ENCODE results near the gene LIN28B. TPM values are rescaled to one million over a fixed set of nuclear protein-coding genes. Genes with fewer than 3 reads are reported as not detected.
A peak's percentile ranks its signal among the peaks of the same experiment; 100 is the strongest.
"Not testable (repeated sequence)": the region's sequence is repeated elsewhere in the genome, so short reads cannot be mapped to it uniquely, and the experiment has no call there.

LIN28B gene
- total RNA-seq, 1 donor from 2014 or later: not detected

GRCh38 chr6:105045526-105045925 is 88.6 kb downstream of the LIN28B start:
- intact Hi-C loops (cut with micrococcal nuclease): no loop called here
- no peak for DNase-seq

GRCh38 chr6:105051941-105052471 is 95.1 kb downstream of the LIN28B start:
- no peak for DNase-seq
- no peak for ATAC-seq

More at GRCh38 chr6:105045526-105045925, 88.6 kb downstream of the LIN28B start:
- ATAC-seq: no peak

GRCh38 chr6:105056646-105057045 is 99.7 kb downstream of the LIN28B start:
- intact Hi-C loops (cut with micrococcal nuclease): no loop called here
- no peak for DNase-seq
- ATAC-seq: no peak

More at GRCh38 chr6:105051941-105052471, 95.1 kb downstream of the LIN28B start:
- intact Hi-C loops (cut with micrococcal nuclease): no loop called here

DNA sequence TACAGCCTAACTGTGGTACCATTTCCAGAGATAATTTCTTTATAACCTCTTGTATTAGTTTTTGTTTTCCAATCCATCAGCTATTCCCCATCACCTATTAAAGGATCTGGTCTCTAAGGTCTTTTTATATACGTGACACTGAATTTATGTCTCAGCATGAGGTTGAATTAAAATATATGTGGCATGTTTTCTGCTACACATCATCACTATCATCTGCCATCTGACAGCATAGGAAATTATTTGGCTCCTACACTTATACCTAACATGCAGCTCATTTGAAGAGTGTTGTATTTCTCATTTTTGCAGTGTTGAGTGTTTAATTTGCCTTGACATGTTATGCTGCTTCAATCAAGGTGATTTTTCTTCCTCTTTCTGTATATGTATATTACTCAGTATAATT is 100.3 kb downstream of the LIN28B start:
- ATAC-seq: no peak
- no peak for DNase-seq
- intact Hi-C loops (cut with micrococcal nuclease): no loop called here

- ATAC-seq (no peak), DNase-seq (no peak)
Observed at GRCh38 chr6:105058316-105058715, 101.4 kb downstream of the LIN28B start.

DNA sequence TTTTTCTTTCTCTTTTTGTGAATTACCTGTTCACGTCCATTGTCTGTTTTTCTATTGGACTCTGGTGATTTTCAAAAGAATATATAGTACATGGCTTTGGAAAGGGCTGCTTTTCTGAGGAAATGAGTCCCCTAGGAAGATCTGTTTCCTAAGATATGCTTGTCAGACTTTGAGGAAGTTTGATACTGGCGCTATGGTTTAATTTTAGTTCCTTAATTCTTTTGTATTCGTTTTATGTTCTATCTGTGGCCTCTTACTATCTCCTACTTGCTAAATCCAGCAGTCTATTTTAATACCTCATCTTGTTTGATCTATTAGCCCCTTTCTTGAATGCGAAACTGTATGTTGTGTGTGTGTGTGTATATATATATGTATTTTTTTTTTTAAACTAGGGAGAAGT is 101.9 kb downstream of the LIN28B start:
- no peak for DNase-seq
- no peak for ATAC-seq
- intact Hi-C loops (cut with micrococcal nuclease): no loop called here

More at GRCh38 chr6:105058316-105058715, 101.4 kb downstream of the LIN28B start:
- intact Hi-C loops (cut with micrococcal nuclease): no loop called here

DNA sequence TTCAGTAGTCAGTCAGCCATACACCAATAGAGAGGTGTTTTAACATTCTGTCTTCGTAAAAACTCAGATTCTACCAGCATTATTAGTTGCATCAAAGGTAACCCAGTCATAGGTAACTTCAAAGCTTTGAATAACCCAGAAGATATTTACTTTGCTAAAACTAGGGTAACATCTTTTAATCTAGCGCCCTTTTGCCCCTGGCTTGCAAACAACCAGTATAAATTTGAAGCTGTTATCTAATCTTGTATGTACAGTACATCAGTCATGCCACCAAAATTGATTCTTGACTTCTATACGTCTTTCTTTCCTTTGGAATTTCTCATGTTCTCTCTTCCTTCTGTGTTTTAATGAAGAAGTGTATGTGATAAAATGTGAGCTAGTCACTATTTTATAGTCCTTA is 109.3 kb downstream of the LIN28B start:
- ATAC-seq: no peak
- no peak for DNase-seq
- intact Hi-C loops (cut with micrococcal nuclease): no loop called here

GRCh38 chr6:105066836-105067235 is 109.9 kb downstream of the LIN28B start:
- DNase-seq: no peak

DNA sequence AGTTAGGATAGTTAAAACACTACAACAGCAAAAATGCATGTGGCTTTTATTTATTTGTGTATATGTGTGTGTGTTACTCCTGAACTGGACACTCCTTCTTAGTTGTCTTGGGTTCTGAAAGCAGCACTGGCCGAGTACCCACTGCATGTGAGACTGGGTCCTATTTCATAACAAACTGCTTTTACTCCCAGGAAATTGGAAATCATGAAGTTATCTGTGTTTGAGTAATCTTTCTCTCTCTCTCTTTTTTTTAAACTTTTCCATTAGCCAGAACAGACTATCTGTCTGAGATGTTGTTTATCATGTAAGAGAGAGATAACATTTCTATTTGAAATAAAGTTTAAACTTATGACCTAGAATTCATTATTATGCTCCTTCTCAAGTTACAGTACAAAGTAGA is 110.4 kb downstream of the LIN28B start:
- intact Hi-C loops (cut with micrococcal nuclease): no loop called here
- DNase-seq: no peak
- ATAC-seq: no peak

More at GRCh38 chr6:105066836-105067235, 109.9 kb downstream of the LIN28B start:
- intact Hi-C loops (cut with micrococcal nuclease): no loop called here
- no peak for ATAC-seq

GRCh38 chr6:105068407-105068806 is 111.5 kb downstream of the LIN28B start:
- intact Hi-C loops (cut with micrococcal nuclease): no loop called here
- no peak for ATAC-seq

GRCh38 chr6:105069821-105070445 is 113.0 kb downstream of the LIN28B start:
- no peak for ATAC-seq
- intact Hi-C loops (cut with micrococcal nuclease): no loop called here

More at GRCh38 chr6:105068407-105068806, 111.5 kb downstream of the LIN28B start:
- DNase-seq: no peak

DNA sequence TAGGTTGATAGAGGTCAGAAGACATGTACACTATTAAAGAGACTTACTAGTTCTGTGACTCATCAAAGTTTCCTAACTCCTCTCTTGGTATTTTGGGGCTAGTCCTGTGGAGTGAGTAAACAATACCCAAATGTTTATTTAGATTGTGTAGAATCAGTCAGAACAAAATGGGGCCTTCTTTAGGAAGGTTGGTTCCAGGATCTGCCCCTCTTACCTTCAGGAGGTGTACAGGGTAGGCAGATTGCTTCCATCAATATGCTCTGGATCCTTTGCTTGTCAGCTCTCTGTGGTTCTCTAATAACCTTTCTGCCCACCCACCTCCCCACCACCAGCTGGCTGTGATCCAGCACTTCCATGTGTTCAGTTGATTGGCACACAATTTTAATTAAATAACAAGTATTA is 115.9 kb downstream of the LIN28B start:
- ATAC-seq (no peak), DNase-seq (no peak)
- intact Hi-C loops (cut with micrococcal nuclease): no loop called here

More at GRCh38 chr6:105069821-105070445, 113.0 kb downstream of the LIN28B start:
- DNase-seq: no peak

DNA sequence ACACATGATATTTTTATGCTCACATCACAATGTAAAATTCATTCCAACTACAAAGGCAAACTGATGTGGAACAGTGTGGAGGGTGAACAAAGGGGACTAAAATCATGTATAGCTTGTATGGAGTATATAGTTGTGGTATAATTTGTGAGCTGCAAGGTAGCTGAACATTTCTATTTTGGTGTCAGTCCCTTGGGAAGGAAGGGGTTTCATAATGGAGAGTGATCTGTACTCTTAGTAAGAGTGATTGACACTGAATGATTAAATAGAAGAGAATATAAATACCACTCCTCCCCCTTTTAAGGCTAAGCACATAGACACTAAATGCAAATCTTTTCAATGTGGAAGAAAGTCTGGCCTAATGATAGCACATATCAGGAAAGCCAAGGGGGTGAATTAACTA is 118.3 kb downstream of the LIN28B start:
- DNase-seq (no peak), ATAC-seq (no peak)
- intact Hi-C loops (cut with micrococcal nuclease): no loop called here

DNA sequence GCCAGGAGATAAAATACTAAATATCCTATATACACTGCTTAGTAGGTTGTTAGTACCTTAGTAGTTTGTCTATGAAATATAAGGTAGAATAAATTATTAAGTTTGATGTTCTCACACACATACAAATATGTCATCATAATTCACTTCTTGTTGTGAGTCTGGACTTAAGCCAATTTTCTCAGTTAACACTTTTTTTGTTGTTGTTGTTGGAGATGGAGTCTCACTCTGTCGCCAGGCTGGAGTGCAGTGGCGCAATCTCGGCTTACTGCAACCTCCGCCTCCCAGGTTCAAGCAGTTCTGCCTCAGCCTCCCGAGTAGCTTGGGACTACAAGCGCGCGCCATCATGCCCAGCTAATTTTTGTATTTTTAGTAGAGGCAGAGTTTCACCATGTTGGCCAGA is 119.5 kb downstream of the LIN28B start:
- intact Hi-C loops (cut with micrococcal nuclease); ATAC-seq; DNase-seq: not testable (repeated sequence)

- no peak for ATAC-seq
- DNase-seq: no peak
- intact Hi-C loops (cut with micrococcal nuclease): no loop called here
Observed at GRCh38 chr6:105077596-105078385, 120.9 kb downstream of the LIN28B start.

- intact Hi-C loops (cut with micrococcal nuclease): no loop called here
Observed at GRCh38 chr6:105078386-105078708, 121.4 kb downstream of the LIN28B start.

GRCh38 chr6:105080279-105080678 is 123.4 kb downstream of the LIN28B start:
- intact Hi-C loops (cut with micrococcal nuclease): no loop called here
- ATAC-seq (no peak), DNase-seq (no peak)

More at GRCh38 chr6:105078386-105078708, 121.4 kb downstream of the LIN28B start:
- DNase-seq (no peak), ATAC-seq (no peak)

DNA sequence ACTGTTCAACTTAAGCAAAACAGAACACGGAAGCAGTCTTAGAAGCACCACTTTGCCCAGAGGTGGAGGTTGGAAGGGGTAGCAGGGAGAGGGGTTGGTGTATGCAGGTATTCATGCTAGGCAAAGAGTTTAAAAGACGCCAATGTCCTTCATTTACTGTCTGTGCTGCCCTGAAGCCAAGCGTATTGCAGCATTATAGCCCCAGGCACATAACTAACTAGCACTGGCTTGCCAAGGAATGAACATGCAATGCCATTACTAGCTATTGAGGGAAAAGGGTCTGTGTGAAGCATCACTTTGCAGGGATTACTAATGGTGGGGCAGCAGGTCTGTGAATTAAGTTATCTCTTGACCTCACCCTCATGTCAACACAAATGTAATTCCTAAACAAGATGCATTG is 124.8 kb downstream of the LIN28B start:
- DNase-seq; intact Hi-C loops (cut with micrococcal nuclease); ATAC-seq: not testable (repeated sequence)

GRCh38 chr6:105087571-105088211 is 130.8 kb downstream of the LIN28B start:
- ATAC-seq (peak; percentile 64), DNase-seq (no peak)
- intact Hi-C loops (cut with micrococcal nuclease): loop anchor here (5.0 kb wide), 2 partner anchors 315 to 335 kb away; partner anchors contain the start of gene PREP

All from left ventricle myocardium superior (tissue), 1 donor.